OCI-LY3 (cell line): Measurements from ENCODE around the gene SGPL1.

Experiments used
- H2AFZ ChIP-seq: fragments of 200-600, 300-600 bp; shearing (Covaris generic); 2 replicates; pipeline ENCODE4 v1.6.0; 2014; ENCODE audit warnings: antibody characterized with exemption, low read depth, low read length
- H3K27ac ChIP-seq: fragments of 200-600, 300-600 bp; sonication (generic); 2 replicates; pipeline ENCODE4 v1.5.1; 2014; ENCODE audit warnings: mild to moderate bottlenecking, low read length, moderate library complexity, mixed read lengths
- H3K27me3 ChIP-seq: fragments of 200-600, 300-600 bp; sonication (generic); 2 replicates; pipeline ENCODE4 v1.6.1; 2014; ENCODE audit warnings: low read depth, low read length, mixed read lengths
- H3K36me3 ChIP-seq: fragments of 200-600, 300-600 bp; sonication (generic); replicated peaks from 2 replicates; pipeline ENCODE3; 2014; ENCODE audit warnings: low read depth, low read length, mixed read lengths
- H3K4me1 ChIP-seq: fragments of 300-600, 200-600 bp; sonication (generic); 2 replicates; pipeline ENCODE4 v1.6.1; 2014; ENCODE audit warnings: low read length, mixed read lengths
- H3K4me2 ChIP-seq: fragments of 200-600, 300-600 bp; sonication (generic); 2 replicates; pipeline ENCODE4 v1.6.1; 2014; ENCODE audit warnings: low read length, mixed read lengths
- H3K4me3 ChIP-seq: fragments of 300-600, 200-600 bp; sonication (generic); 2 replicates; pipeline ENCODE4 v1.5.1; 2014; ENCODE audit warnings: antibody characterized with exemption, mild to moderate bottlenecking, low read length, moderate library complexity
- H3K79me2 ChIP-seq: fragments of 300-600, 200-600 bp; shearing (Covaris generic); 2 replicates; pipeline ENCODE4 v1.6.1; 2014; ENCODE audit warnings: mild to moderate bottlenecking, low read length, mixed read lengths
- H3K9ac ChIP-seq: fragments of 300-600, 200-600 bp; shearing (Covaris generic); 2 replicates; pipeline ENCODE4 v1.6.0; 2014; ENCODE audit warnings: mild to moderate bottlenecking, low read length, moderate library complexity
- H3K9me3 ChIP-seq: fragments of 200-600, 300-600 bp; shearing (Covaris generic); 2 replicates; pipeline ENCODE4 v1.6.1; 2014; ENCODE audit warnings: low read length, mixed read lengths; ENCODE audit not compliant: insufficient read depth
- H4K20me1 ChIP-seq: fragments of 200-600, 300-600 bp; sonication (generic); 2 replicates; pipeline ENCODE4 v1.6.1; 2016; ENCODE audit warnings: low read length, mixed read lengths; ENCODE audit not compliant: insufficient read depth
- CTCF ChIP-seq: fragments of 200-600, 300-600 bp; sonication (generic); IDR thresholded peaks from 2 replicates; pipeline ENCODE4 v1.5.1; 2014; ENCODE audit warnings: antibody characterized with exemption, low read length, low read depth
- EZH2phosphoT487 ChIP-seq: fragments of 200-600 bp; shearing (Covaris generic); IDR thresholded peaks from 2 replicates; pipeline ENCODE4 v1.6.1; 2018; ENCODE audit warnings: antibody characterized with exemption, mixed run types, low read depth

SGPL1 gene

DNA sequence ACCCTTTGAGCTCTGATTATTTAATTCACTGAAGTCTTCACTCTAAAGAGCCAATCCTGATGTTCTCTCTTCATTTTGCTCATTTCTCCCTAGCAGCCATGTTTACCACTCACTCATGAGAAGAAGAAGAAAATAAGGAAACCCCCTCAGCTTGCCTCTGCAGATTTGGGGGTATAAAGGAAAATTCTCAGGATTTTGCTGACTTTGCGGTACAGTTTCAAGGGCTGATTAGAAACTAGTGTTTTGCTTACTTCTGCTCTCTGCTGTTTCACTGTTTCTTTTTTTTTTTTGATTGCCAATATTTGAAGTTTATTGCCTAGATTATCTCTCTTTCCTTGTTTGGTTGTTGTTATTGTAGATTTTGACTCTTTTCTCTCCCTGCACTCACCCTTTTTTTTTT is 49.2 kb downstream of the SGPL1 start:
- H2AFZ ChIP-seq = no peak overlapping the region
- no peak overlapping the region for H3K4me2 ChIP-seq
- H3K79me2 ChIP-seq = no peaks in the 10 kb centered on the region
- no peaks in the 10 kb centered on the region for H3K36me3 ChIP-seq
- H3K27ac ChIP-seq = no peak overlapping the region
- no peaks in the 10 kb centered on the region for H3K9me3 ChIP-seq
- TF ChIP-seq EZH2phosphoT487 = no peak
- no peak for TF ChIP-seq CTCF
- H3K4me1 ChIP-seq = no peaks in the 10 kb centered on the region
- no peaks in the 10 kb centered on the region for H4K20me1 ChIP-seq
- H3K4me3 ChIP-seq = no peak overlapping the region
- no peaks in the 10 kb centered on the region for H3K27me3 ChIP-seq
- no peak overlapping the region for H3K9ac ChIP-seq

DNA sequence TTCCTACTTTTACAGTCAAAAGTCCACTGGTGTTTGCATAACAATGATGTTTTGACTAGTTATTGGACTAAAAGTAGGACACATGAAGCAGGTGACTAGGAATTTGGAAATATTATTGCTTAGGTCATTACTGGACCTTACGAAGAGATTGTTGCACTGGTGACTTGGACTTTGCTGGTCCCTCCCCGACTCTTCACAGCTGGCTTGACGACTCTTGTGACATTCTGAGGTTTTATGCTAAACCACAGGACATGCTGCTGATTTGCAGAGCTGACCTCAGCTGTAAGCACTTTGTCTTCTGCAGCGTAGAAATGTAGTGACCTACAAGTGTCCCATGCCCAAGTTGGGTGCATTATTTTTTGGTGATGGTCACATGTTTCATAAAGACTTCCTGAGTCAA is 50.7 kb downstream of the SGPL1 start:
- H3K4me2 ChIP-seq = no peak overlapping the region
- no peak overlapping the region for H3K9ac ChIP-seq
- H3K27ac ChIP-seq = no peak overlapping the region

GRCh38 chr10:70872291-70872690 is 56.5 kb downstream of the SGPL1 start:
- no peaks in the 10 kb centered on the region for H3K79me2 ChIP-seq
- no peaks in the 10 kb centered on the region for H3K27me3 ChIP-seq
- H2AFZ ChIP-seq = no peak overlapping the region
- H3K4me2 ChIP-seq = no peak overlapping the region
- no peaks in the 10 kb centered on the region for H3K36me3 ChIP-seq
- H3K4me3 ChIP-seq = no peak overlapping the region
- no peak for TF ChIP-seq CTCF
- TF ChIP-seq EZH2phosphoT487 = no peak
- no peak overlapping the region for H3K9ac ChIP-seq
- no peaks in the 10 kb centered on the region for H3K4me1 ChIP-seq
- no peaks in the 10 kb centered on the region for H4K20me1 ChIP-seq
- no peak overlapping the region for H3K27ac ChIP-seq
- no peaks in the 10 kb centered on the region for H3K9me3 ChIP-seq

More for the DNA sequence above, 50.7 kb downstream of the SGPL1 start:
- no peak overlapping the region for H3K4me3 ChIP-seq
- no peak overlapping the region for H2AFZ ChIP-seq
- no peaks in the 10 kb centered on the region for H3K4me1 ChIP-seq
- no peaks in the 10 kb centered on the region for H3K36me3 ChIP-seq
- no peaks in the 10 kb centered on the region for H3K9me3 ChIP-seq
- H3K27me3 ChIP-seq = no peaks in the 10 kb centered on the region
- H3K79me2 ChIP-seq = no peaks in the 10 kb centered on the region
- TF ChIP-seq EZH2phosphoT487 (no peak), CTCF (no peak)
- H4K20me1 ChIP-seq = no peaks in the 10 kb centered on the region

GRCh38 chr10:70874061-70874460 is 58.3 kb downstream of the SGPL1 start:
- H3K27me3 ChIP-seq = no peaks in the 10 kb centered on the region
- H2AFZ ChIP-seq = no peak overlapping the region
- no peaks in the 10 kb centered on the region for H3K36me3 ChIP-seq
- H3K4me2 ChIP-seq = no peak overlapping the region
- H3K9ac ChIP-seq = no peak overlapping the region
- no peak overlapping the region for H3K27ac ChIP-seq
- no peaks in the 10 kb centered on the region for H4K20me1 ChIP-seq
- no peaks in the 10 kb centered on the region for H3K4me1 ChIP-seq
- TF ChIP-seq EZH2phosphoT487 (no peak), CTCF (no peak)
- no peaks in the 10 kb centered on the region for H3K79me2 ChIP-seq
- H3K9me3 ChIP-seq = no peaks in the 10 kb centered on the region
- no peak overlapping the region for H3K4me3 ChIP-seq
